HCT116 (cell line): ENCODE measurements around the gene TOP3B. TPM values are rescaled to one million over a fixed set of nuclear protein-coding genes. Genes with fewer than 3 reads are reported as not detected.

Experiments used
- ATAC-seq: fragments of 200-7000 bp; cut with Tn5 transposase; 2 replicates; pipeline ENCODE4 v1.9.1; 2020; ENCODE audit warnings: mild to moderate bottlenecking, moderate library complexity
- BruUV-seq: library from RNA; stranded (reverse); fragments of 400-500 nt; replicated peaks from 2 replicates; lab custom pipeline; 2021; lab: Mats Ljungman, UMichigan
- CTCF ChIA-PET: fragments of 300-600 bp; sonication (Branson Sonifier 250); formaldehyde crosslinking; loops from one replicate; lab custom pipeline; 2021; ENCODE audit warnings: antibody characterized with exemption; lab: Charles Lee
- POLR2A ChIA-PET: fragments of 300-600, 350-600 bp; sonication (Branson Sonifier 250); formaldehyde crosslinking; loops from one replicate; lab custom pipeline; 2021; ENCODE audit warnings: antibody characterized with exemption; lab: Charles Lee
- RAD21 ChIA-PET, 2 experiments: fragments of 300-600 bp; sonication (Branson Sonifier 250); formaldehyde crosslinking; loops; one replicate each; lab custom pipeline; 2023; ENCODE audit warnings: low total read pairs in 2 of 2; ENCODE audit not compliant: uncharacterized antibody in 2 of 2, unreplicated experiment in 2 of 2, low non-redundant PET in 1 of 2; lab: Charles Lee
- DNase-seq: peaks from one replicate; pipeline ENCODE4 v3.0.0-alpha.2; 2010; ENCODE audit warnings: low read depth, low spot score
- H2AFZ ChIP-seq: fragments of 200-600 bp; shearing (Covaris generic), sonication (generic); 2 replicates; pipeline ENCODE4 v1.6.1; 2017; ENCODE audit warnings: low read depth, mixed run types, mixed read lengths, antibody characterized with exemption, low read length; ENCODE audit not compliant: poor library complexity, severe bottlenecking
- H3K27ac ChIP-seq: 2 replicates; pipeline ENCODE4 v1.5.1; 2012; ENCODE audit warnings: low read depth, low read length
- H3K27me3 ChIP-seq: fragments of 200-600 bp; sonication (generic); 2 replicates; pipeline ENCODE4 v1.6.1; 2016; ENCODE audit warnings: mixed run types, low read length, mixed read lengths; ENCODE audit not compliant: insufficient read depth
- H3K36me3 ChIP-seq, 2 experiments: fragments of 200-500 bp in 1 of 2; fragments of 200-600 bp in 1 of 2; sonication (Bioruptor generic) in 1 of 2; sonication (generic) in 1 of 2; 2 replicates each; pipeline versions ENCODE4 v1.5.1 to v1.6.1; 2014 to 2016; ENCODE audit warnings: low read length in 2 of 2, inconsistent platforms in 1 of 2, mixed read lengths in 1 of 2, mixed run types in 1 of 2; ENCODE audit not compliant: insufficient read depth in 2 of 2, control insufficient read depth in 1 of 2
- H3K4me1 ChIP-seq, 2 experiments: fragments of 200-600 bp in 1 of 2; sonication (generic) in 1 of 2; 2 replicates each; pipeline versions ENCODE4 v1.5.1 to v1.6.1; 2012 to 2017; ENCODE audit warnings: low read length in 2 of 2, inconsistent platforms in 1 of 2, mild to moderate bottlenecking in 1 of 2, mixed read lengths in 1 of 2, mixed run types in 1 of 2, moderate library complexity in 1 of 2; ENCODE audit not compliant: insufficient read depth in 2 of 2, control insufficient read depth in 1 of 2
- H3K4me2 ChIP-seq: fragments of 200-600 bp; sonication (generic); 2 replicates; pipeline ENCODE4 v1.6.1; 2017; ENCODE audit warnings: mixed run types, low read length, mixed read lengths
- H3K4me3 ChIP-seq, 2 experiments: fragments of 200-600 bp in 1 of 2; sonication (generic) in 1 of 2; replicated peaks in 1 of 2; 2 replicates each; pipeline ENCODE4 v1.5.1; 2011 to 2016; ENCODE audit warnings: low read length in 2 of 2, control low read depth in 1 of 2, low read depth in 1 of 2, mild to moderate bottlenecking in 1 of 2, mixed read lengths in 1 of 2, mixed run types in 1 of 2
- H3K79me2 ChIP-seq: fragments of 200-600 bp; sonication (generic); 2 replicates; pipeline ENCODE4 v1.6.1; 2017; ENCODE audit warnings: mild to moderate bottlenecking, mixed run types, low read length, moderate library complexity, mixed read lengths; ENCODE audit not compliant: insufficient read depth
- H3K9ac ChIP-seq: fragments of 200-600 bp; sonication (generic); 2 replicates; pipeline ENCODE4 v1.6.1; 2016; ENCODE audit warnings: low read length, mixed read lengths
- H3K9me2 ChIP-seq: fragments of 200-600 bp; sonication (generic), shearing (Covaris generic); 2 replicates; pipeline ENCODE4 v1.6.1; 2017; ENCODE audit warnings: mixed run types, mild to moderate bottlenecking, moderate library complexity; ENCODE audit not compliant: insufficient read depth
- H3K9me3 ChIP-seq, 2 experiments: fragments of 200-500 bp in 1 of 2; fragments of 200-600 bp in 1 of 2; sonication (Bioruptor generic) in 1 of 2; sonication (generic) in 1 of 2; 2 replicates each; pipeline ENCODE4 v1.6.1; 2014 to 2017; ENCODE audit warnings: low read length in 2 of 2, mixed read lengths in 2 of 2, inconsistent platforms in 1 of 2, low read depth in 1 of 2, mild to moderate bottlenecking in 1 of 2, mixed run types in 1 of 2, moderate library complexity in 1 of 2; ENCODE audit not compliant: control insufficient read depth in 1 of 2, insufficient read depth in 1 of 2
- H4K20me1 ChIP-seq: fragments of 200-600 bp; sonication (generic), shearing (Covaris generic); 2 replicates; pipeline ENCODE4 v1.6.1; 2017; ENCODE audit warnings: mixed run types, mild to moderate bottlenecking, moderate library complexity; ENCODE audit not compliant: insufficient read depth
- CTCF ChIP-seq, 3 experiments: fragments of 200-600 bp in 1 of 3; sonication (generic) in 1 of 3; IDR thresholded peaks in 2 of 3; conservative IDR thresholded peaks in 1 of 3; 2 replicates each; pipeline ENCODE4 v1.5.1; 2012 to 2017; ENCODE audit warnings: low read depth in 2 of 3, low read length in 2 of 3, antibody characterized with exemption in 1 of 3, borderline replicate concordance in 1 of 3, control low read depth in 1 of 3, mild to moderate bottlenecking in 1 of 3, mixed read lengths in 1 of 3, mixed run types in 1 of 3, moderate library complexity in 1 of 3; ENCODE audit not compliant: insufficient read depth in 1 of 3
- EZH2 ChIP-seq: fragments of 200-600 bp; sonication (generic); IDR thresholded peaks from 2 replicates; pipeline ENCODE4 v1.6.1; 2017; ENCODE audit warnings: antibody characterized with exemption, mixed run types
- RAD21 ChIP-seq: IDR thresholded peaks from 2 replicates; pipeline ENCODE4 v1.6.1; 2012; ENCODE audit warnings: low read depth, mild to moderate bottlenecking
- SP1 ChIP-seq: IDR thresholded peaks from 2 replicates; pipeline ENCODE4 v1.6.1; 2012; ENCODE audit warnings: low read depth
- ZNF274 ChIP-seq: fragments of 200-500 bp; sonication (Bioruptor generic); IDR thresholded peaks from 2 replicates; pipeline ENCODE4 v1.6.1; 2014; ENCODE audit warnings: mild to moderate bottlenecking, low read depth, low read length, inconsistent platforms
- intact Hi-C: fragments of 100-400 bp; cut with micrococcal nuclease; formaldehyde crosslinking; loops from 2 replicates; pipeline ENCODE4 v1.10.0; 2022
- total RNA-seq: library from RNA; stranded (reverse); gene quantifications from one replicate; pipeline ENCODE4 v1.2.1, GENCODE V29; 2021; ENCODE audit not compliant: unreplicated experiment

Gene TOP3B
- total RNA-seq, 1 experiment from 2014 or later = 50.1 TPM

GRCh38 chr22:21948390-21948789, 34.2 kb downstream of the TOP3B start (continued):
- TF ChIP-seq EZH2 (no peak), SP1 (no peak)

- H2AFZ ChIP-seq = no peak overlapping the region
- BruUV-seq = no TSS peak
- H4K20me1 ChIP-seq = no peaks in the 10 kb centered on the region
- H3K36me3 ChIP-seq = peaks cover 6 to 18% of the 10 kb centered on the region in 2 experiments; a peak in 3 of 4 replicates
- H3K27me3 ChIP-seq = no peaks in the 10 kb centered on the region
- TF ChIP-seq ZNF274 (no peak), CTCF (IDR thresholded peaks at IDR 0.05 in 2 of 3, conservative IDR thresholded peaks at IDR 0.05 in 1 of 3; ENCODE audit: borderline replicate concordance in 1 of 3, insufficient read depth in 1 of 3, low read depth in 2 of 3, low read length in 2 of 3) (peak; percentile 2 to 33 (median 27); a peak in 3 of 6 replicates), RAD21 (peak; percentile 25; the same call in 1 of the 2 replicates)
- no peaks in the 10 kb centered on the region for H3K9me2 ChIP-seq
- H3K4me3 ChIP-seq = no peak overlapping the region
- ChIA-PET CTCF (interaction anchor here (0.8 to 2.0 kb wide), 2 partner anchors 9 to 25 kb away, joined by 3 to 18 read pairs; no protein-coding TSS in a partner anchor), POLR2A (no interaction called here), RAD21 (no interaction called here)
- peaks cover 14 to 37% of the 10 kb centered on the region in 2 experiments for H3K4me1 ChIP-seq
- no peaks in the 10 kb centered on the region for H3K9me3 ChIP-seq
- H3K9ac ChIP-seq = no peak overlapping the region
- H3K79me2 ChIP-seq = peaks cover 24% of the 10 kb centered on the region; the same call in 1 of the 2 replicates
- no peak overlapping the region for H3K4me2 ChIP-seq
- no peak overlapping the region for H3K27ac ChIP-seq
- ATAC-seq (peak; percentile 60), DNase-seq (no peak)
- intact Hi-C loops = no loop called here
Measured at GRCh38 chr22:21947040-21948014, 35.3 kb downstream of the TOP3B start.
